ENCODE measurements around the gene MPG.

- TF ChIP-seq CTCF (IDR thresholded peaks at IDR 0.05; ENCODE audit: borderline replicate concordance, extremely low read depth, low read length, poor library complexity, severe bottlenecking): no peak
- no peak for TF ChIP-seq EZH2 (IDR thresholded peaks at IDR 0.05; ENCODE audit: borderline replicate concordance, low read depth, low read length, severe bottlenecking)
These were observed 23.8 kb upstream of the MPG start for GRCh38 chr16:54237-54581.
